ENCODE data around the gene VAV2.
"Not testable (repeated sequence)": the region's sequence is repeated elsewhere in the genome, so short reads cannot be mapped to it uniquely, and the experiment has no call there.

Gene VAV2

GRCh38 chr9:133968428-133968827 lies 23.7 kb downstream of the VAV2 start:
- no peak for DNase-seq

GRCh38 chr9:133967024-133967741 lies 24.9 kb downstream of the VAV2 start:
- DNase-seq: no peak

- DNase-seq: no peak
Measured at GRCh38 chr9:133964463-133964862, 27.7 kb downstream of the VAV2 start.

GRCh38 chr9:133963166-133963565 lies 29.0 kb downstream of the VAV2 start:
- no peak for DNase-seq

- DNase-seq: no peak
Measured at GRCh38 chr9:133962341-133962740, 29.8 kb downstream of the VAV2 start.

- no peak for DNase-seq
Measured at GRCh38 chr9:133961226-133962165, 30.6 kb downstream of the VAV2 start.

GRCh38 chr9:133960568-133961129 lies 31.5 kb downstream of the VAV2 start:
- DNase-seq: no peak

- DNase-seq: no peak
Measured at GRCh38 chr9:133959966-133960567, 32.1 kb downstream of the VAV2 start.

GRCh38 chr9:133959171-133959570 lies 33.0 kb downstream of the VAV2 start:
- no peak for DNase-seq

GRCh38 chr9:133958756-133959155 lies 33.4 kb downstream of the VAV2 start:
- no peak for DNase-seq

GRCh38 chr9:133957772-133958171 lies 34.4 kb downstream of the VAV2 start:
- DNase-seq: not testable (repeated sequence)

GRCh38 chr9:133957328-133957727 lies 34.8 kb downstream of the VAV2 start:
- no peak for DNase-seq

GRCh38 chr9:133956520-133957076 lies 35.5 kb downstream of the VAV2 start:
- DNase-seq: no peak

GRCh38 chr9:133955821-133956411 lies 36.2 kb downstream of the VAV2 start:
- DNase-seq: no peak

GRCh38 chr9:133954862-133955529 lies 37.1 kb downstream of the VAV2 start:
- no peak for DNase-seq

- DNase-seq: no peak
Measured at GRCh38 chr9:133953976-133954709, 38.0 kb downstream of the VAV2 start.

- DNase-seq: no peak
Measured at GRCh38 chr9:133953621-133953975, 38.5 kb downstream of the VAV2 start.

- no peak for DNase-seq
Measured at GRCh38 chr9:133952598-133953550, 39.2 kb downstream of the VAV2 start.

- DNase-seq: no peak
Measured at GRCh38 chr9:133951265-133951664, 40.9 kb downstream of the VAV2 start.

GRCh38 chr9:133950629-133951111 lies 41.5 kb downstream of the VAV2 start:
- no peak for DNase-seq
